ENCODE measurements around the gene C9orf152. TPM values are rescaled to one million over a fixed set of nuclear protein-coding genes. Genes with fewer than 3 reads are reported as not detected.

C9orf152 gene
- total and polyA plus RNA-seq, 9 of the 15 experiments (the other 6 are each of a cell fraction or from before 2014, with no cell fraction given): not detected

- no peak for DNase-seq (ENCODE audit: extremely low read depth in 1 of 4, low spot score in 3 of 4)
- ChIA-PET CTCF (ENCODE audit: low intra/inter-chr PET ratio) (no interaction called here), POLR2A (no interaction called here)
- no peak for ATAC-seq
- H3K27me3 ChIP-seq (ENCODE audit: control insufficient read depth in 2 of 2, insufficient read depth in 2 of 2, low read length in 2 of 2): peaks cover 0 to 5% of the 10 kb centered on the region in 2 experiments; a peak in 1 of 5 replicates
- H3K4me1 ChIP-seq (replicated peaks in 1 of 2; ENCODE audit: control insufficient read depth in 2 of 2, insufficient read depth in 2 of 2, low read length in 2 of 2): no peaks in the 10 kb centered on the region
- H2AFZ ChIP-seq (ENCODE audit: low read depth, low read length): no peak overlapping the region
- no peaks in the 10 kb centered on the region for H4K20me1 ChIP-seq (replicated peaks; ENCODE audit: control insufficient read depth, insufficient read depth, low read length)
- H3K4me2 ChIP-seq (ENCODE audit: insufficient read depth, low read length): no peak overlapping the region
- no peak overlapping the region for H3K9ac ChIP-seq (ENCODE audit: insufficient read depth in 1 of 2, low read depth in 2 of 2, low read length in 2 of 2)
- FAIRE-seq: no peak
- H3K27ac ChIP-seq (ENCODE audit: extremely low read depth, low read depth, low read length): no peak overlapping the region
- no peaks in the 10 kb centered on the region for H3K79me2 ChIP-seq (ENCODE audit: control insufficient read depth, insufficient read depth, low read length)
- WGBS (ENCODE audit: insufficient coverage, low coverage, missing lambda C conversion rate): 0% methylated on average over 4 of the region's 4 CpGs
- in situ Hi-C loops (cut with MboI): loop anchor here (25.0 kb wide), 1 partner anchor 1099 kb away; no protein-coding TSS in a partner anchor
- H3K36me3 ChIP-seq (ENCODE audit: control insufficient read depth, insufficient read depth, low read length): no peaks in the 10 kb centered on the region
- no peaks in the 10 kb centered on the region for H3K9me3 ChIP-seq (replicated peaks; ENCODE audit: control insufficient read depth, insufficient read depth, low read depth, low read length)
- no TSS peak for BruUV-seq (replicated peaks)
- H3K9me1 ChIP-seq (ENCODE audit: control insufficient read depth, insufficient read depth, low read length): no peaks in the 10 kb centered on the region
- TF ChIP-seq RFX7 (CRISPR knock-in tag; IDR thresholded peaks at IDR 0.05) (no peak), ZNF436 (CRISPR knock-in tag; IDR thresholded peaks at IDR 0.05) (no peak), USF2 (CRISPR knock-in tag; IDR thresholded peaks at IDR 0.05) (no peak), MXI1 (IDR thresholded peaks at IDR 0.05; ENCODE audit: low read depth, low read length) (no peak), ZBTB34 (CRISPR knock-in tag; IDR thresholded peaks at IDR 0.05) (no peak), NR2C2 (CRISPR knock-in tag; IDR thresholded peaks at IDR 0.05) (no peak), NR2C2 (tag; IDR thresholded peaks at IDR 0.05) (no peak), KHSRP (IDR thresholded peaks at IDR 0.05) (no peak), HNRNPL (IDR thresholded peaks at IDR 0.05; ENCODE audit: low read depth, low read length) (no peak), KDM1A (IDR thresholded peaks at IDR 0.05) (no peak), GATA2 (CRISPR knock-in tag; IDR thresholded peaks at IDR 0.05) (no peak), RBM14 (IDR thresholded peaks at IDR 0.05; ENCODE audit: borderline replicate concordance, insufficient read depth, low read depth, low read length) (no peak), RBM17 (IDR thresholded peaks at IDR 0.05; ENCODE audit: borderline replicate concordance, low read depth, low read length) (no peak), DLX4 (CRISPR knock-in tag; IDR thresholded peaks at IDR 0.05) (no peak), TSHZ1 (CRISPR knock-in tag; IDR thresholded peaks at IDR 0.05) (no peak), ZNF143 (CRISPR knock-in tag; IDR thresholded peaks at IDR 0.05) (no peak), HSF4 (CRISPR knock-in tag; IDR thresholded peaks at IDR 0.05; ENCODE audit: borderline replicate concordance) (no peak), CCNT2 (IDR thresholded peaks at IDR 0.05; ENCODE audit: borderline replicate concordance, extremely low read depth, insufficient read length, low read depth, low read length) (no peak)
- no peak overlapping the region for H3K4me3 ChIP-seq
- intact Hi-C loops (cut with micrococcal nuclease): loop anchor here (10.0 kb wide), 2 partner anchors 237 to 1117 kb away; no protein-coding TSS in a partner anchor
Measured at GRCh38 chr9:110188101-110188500, 19.9 kb downstream of the C9orf152 start.

All from K562 (cell line).